Activated CD8-positive, alpha-beta memory T cell treated with anti-CD3 and anti-CD28 coated beads, Interleukin-2, amount 50 U/mL, for 4 hours (primary cell): ENCODE data around the gene TTC39B.

Experiments
- DNase-seq: peaks from one replicate; pipeline ENCODE4 v3.0.0-alpha.2; 2020

Gene TTC39B

DNA sequence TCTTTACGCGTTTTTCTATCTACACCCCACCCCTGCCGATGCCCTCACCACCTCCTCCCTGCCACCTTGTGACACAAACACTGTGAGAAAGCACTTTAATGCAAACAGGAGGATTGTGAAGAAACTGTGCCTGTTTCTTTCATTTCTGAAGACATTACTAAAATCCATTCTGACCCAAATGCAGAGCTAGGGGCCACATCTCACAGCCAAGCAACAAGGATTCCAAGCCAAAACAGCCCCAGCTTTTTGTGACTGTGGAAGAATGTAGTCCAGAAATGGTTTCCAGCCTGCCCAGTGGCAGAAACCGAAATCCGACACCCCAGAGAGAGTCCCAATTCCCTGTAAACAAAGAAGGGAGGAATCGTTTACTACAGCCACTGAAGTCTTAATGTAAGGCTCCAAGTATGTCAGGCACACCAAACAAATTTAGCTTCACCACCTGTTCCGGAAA is 190.9 kb downstream of the TTC39B start:
- no peak for DNase-seq

DNA sequence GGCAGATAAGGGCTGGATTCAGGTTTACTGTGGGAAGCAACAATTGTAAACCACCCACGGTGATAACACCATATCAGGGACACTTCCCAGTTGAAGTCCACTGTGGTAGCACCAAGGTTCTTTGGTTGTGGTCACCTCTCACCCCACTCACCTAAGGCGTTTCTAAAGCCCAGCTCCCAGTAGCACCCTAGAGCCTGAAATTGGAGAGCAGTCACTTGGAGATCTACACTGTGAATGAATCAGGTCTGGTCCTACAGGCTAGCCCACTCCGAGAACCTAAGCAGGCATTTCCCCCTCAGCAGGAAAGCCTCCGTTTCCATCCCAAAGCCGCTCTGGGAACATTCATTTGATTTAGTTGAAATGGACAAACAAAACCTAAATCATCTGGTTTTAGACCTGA is 191.3 kb downstream of the TTC39B start:
- no peak for DNase-seq

DNA sequence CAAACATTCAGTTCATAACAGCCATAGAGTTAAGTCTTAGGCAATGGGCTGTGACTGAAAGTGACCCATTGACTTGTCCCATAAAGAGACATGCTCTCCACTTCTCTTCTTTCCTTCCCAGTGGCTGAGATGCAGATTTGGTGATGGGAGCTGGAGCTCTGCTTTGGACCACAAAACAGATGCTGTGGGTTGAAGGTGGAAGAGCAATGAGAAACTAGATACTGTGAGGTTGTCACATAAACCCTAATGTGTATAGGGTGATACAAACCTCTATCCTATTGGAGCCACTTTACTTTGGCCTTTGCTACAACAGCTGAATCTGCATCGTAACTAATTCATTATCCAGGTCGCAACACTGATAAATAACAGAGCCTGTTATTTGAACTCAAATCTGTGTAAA is 192.0 kb downstream of the TTC39B start:
- no peak for DNase-seq
